Stimulated activated naive CD8-positive, alpha-beta T cell treated with anti-CD3 and anti-CD28 coated beads, Interleukin-15, Interleukin-2, amounts not matched to agents 100 ng/mL and 50 ng/mL, for 24 hours (primary cell): ENCODE results near the gene MARCHF10.
"Not testable (repeated sequence)": the region's sequence is repeated elsewhere in the genome, so short reads cannot be mapped to it uniquely, and the experiment has no call there.

ENCODE experiments used
- H3K27ac Mint-ChIP-seq: one replicate; pipeline ENCODE4 v1.8.0; 2021; ENCODE audit warnings: mild to moderate bottlenecking, mixed read lengths
- H3K27me3 Mint-ChIP-seq: one replicate; pipeline ENCODE4 v1.8.0; 2021; ENCODE audit warnings: mixed read lengths
- H3K36me3 Mint-ChIP-seq: one replicate; pipeline ENCODE4 v1.8.0; 2021; ENCODE audit warnings: low read depth, mixed read lengths
- H3K4me1 Mint-ChIP-seq: one replicate; pipeline ENCODE4 v1.8.0; 2021; ENCODE audit warnings: low read depth, mixed read lengths
- H3K4me3 Mint-ChIP-seq: one replicate; pipeline ENCODE4 v1.8.0; 2021; ENCODE audit warnings: mild to moderate bottlenecking, mixed read lengths
- H3K9me3 Mint-ChIP-seq: one replicate; pipeline ENCODE4 v1.8.0; 2021; ENCODE audit warnings: mixed read lengths

Gene MARCHF10

GRCh38 chr17:62807812-62808575 lies at the start of gene MARCHF10:
TSS of gene MARCHF10 (minus strand) at chr17:62808314. CDS start at chr17:62801735, 6,579 bp downstream.
- Mint-ChIP-seq H3K36me3 (no peaks in the 10 kb centered on the region), H3K4me3 (no peak within 1 kb of the TSS), H3K9me3 (no peaks in the 10 kb centered on the region), H3K27me3 (peaks cover 34% of the 10 kb centered on the region), H3K4me1 (peaks cover 8% of the 10 kb centered on the region), H3K27ac (no peak within 1 kb of the TSS)

- Mint-ChIP-seq H3K9me3 (no peaks in the 10 kb centered on the region), H3K4me1 (no peaks in the 10 kb centered on the region), H3K4me3 (no peak overlapping the region), H3K36me3 (no peaks in the 10 kb centered on the region), H3K27me3 (peaks cover 15% of the 10 kb centered on the region), H3K27ac (no peak overlapping the region)
Measured at GRCh38 chr17:62857526-62857925, 49.4 kb upstream of the MARCHF10 start.

GRCh38 chr17:62856594-62856993 lies 48.5 kb upstream of the MARCHF10 start:
- H3K36me3 Mint-ChIP-seq = no peaks in the 10 kb centered on the region
- no peaks in the 10 kb centered on the region for H3K9me3 Mint-ChIP-seq

GRCh38 chr17:62855156-62855555 lies 47.0 kb upstream of the MARCHF10 start:
- no peaks in the 10 kb centered on the region for H3K4me1 Mint-ChIP-seq
- H3K36me3 Mint-ChIP-seq = no peaks in the 10 kb centered on the region
- peaks cover 19% of the 10 kb centered on the region for H3K27me3 Mint-ChIP-seq
- no peaks in the 10 kb centered on the region for H3K9me3 Mint-ChIP-seq
- no peak overlapping the region for H3K27ac Mint-ChIP-seq
- H3K4me3 Mint-ChIP-seq = no peak overlapping the region

More at GRCh38 chr17:62856594-62856993, 48.5 kb upstream of the MARCHF10 start:
- H3K4me3 Mint-ChIP-seq = no peak overlapping the region
- no peaks in the 10 kb centered on the region for H3K4me1 Mint-ChIP-seq
- H3K27me3 Mint-ChIP-seq = peaks cover 15% of the 10 kb centered on the region
- H3K27ac Mint-ChIP-seq = no peak overlapping the region

GRCh38 chr17:62854098-62854680 lies 46.1 kb upstream of the MARCHF10 start:
- no peak overlapping the region for H3K27ac Mint-ChIP-seq
- H3K4me3 Mint-ChIP-seq = no peak overlapping the region
- no peaks in the 10 kb centered on the region for H3K9me3 Mint-ChIP-seq
- no peaks in the 10 kb centered on the region for H3K36me3 Mint-ChIP-seq
- peaks cover 19% of the 10 kb centered on the region for H3K27me3 Mint-ChIP-seq
- H3K4me1 Mint-ChIP-seq = no peaks in the 10 kb centered on the region

- no peaks in the 10 kb centered on the region for H3K9me3 Mint-ChIP-seq
- no peaks in the 10 kb centered on the region for H3K4me1 Mint-ChIP-seq
- H3K27ac Mint-ChIP-seq = no peak overlapping the region
- H3K36me3 Mint-ChIP-seq = no peaks in the 10 kb centered on the region
- peaks cover 24% of the 10 kb centered on the region for H3K27me3 Mint-ChIP-seq
- H3K4me3 Mint-ChIP-seq = no peak overlapping the region
Measured at GRCh38 chr17:62852195-62852594, 44.1 kb upstream of the MARCHF10 start.

- peaks cover 10% of the 10 kb centered on the region for H3K27me3 Mint-ChIP-seq
- H3K4me1 Mint-ChIP-seq, H3K36me3 Mint-ChIP-seq, H3K27ac Mint-ChIP-seq, H3K9me3 Mint-ChIP-seq, H3K4me3 Mint-ChIP-seq: not testable (repeated sequence)
Measured at GRCh38 chr17:62849591-62850415, 41.7 kb upstream of the MARCHF10 start.

- Mint-ChIP-seq H3K9me3 (no peaks in the 10 kb centered on the region), H3K27ac (no peak overlapping the region), H3K4me3 (no peak overlapping the region), H3K36me3 (no peaks in the 10 kb centered on the region), H3K27me3 (peaks cover 9% of the 10 kb centered on the region), H3K4me1 (no peaks in the 10 kb centered on the region)
Measured at GRCh38 chr17:62848334-62848733, 40.2 kb upstream of the MARCHF10 start.

GRCh38 chr17:62847426-62847825 lies 39.3 kb upstream of the MARCHF10 start:
- H3K4me3 Mint-ChIP-seq = no peak overlapping the region

GRCh38 chr17:62840871-62841270 lies 32.8 kb upstream of the MARCHF10 start:
- H3K27ac Mint-ChIP-seq = no peak overlapping the region
- H3K4me3 Mint-ChIP-seq = no peak overlapping the region
- no peaks in the 10 kb centered on the region for H3K36me3 Mint-ChIP-seq
- peaks cover 9% of the 10 kb centered on the region for H3K9me3 Mint-ChIP-seq
- H3K27me3 Mint-ChIP-seq = peaks cover 26% of the 10 kb centered on the region
- H3K4me1 Mint-ChIP-seq = no peaks in the 10 kb centered on the region

More at GRCh38 chr17:62847426-62847825, 39.3 kb upstream of the MARCHF10 start:
- Mint-ChIP-seq H3K4me1 (no peaks in the 10 kb centered on the region), H3K27ac (no peak overlapping the region), H3K9me3 (no peaks in the 10 kb centered on the region), H3K27me3 (peaks cover 11% of the 10 kb centered on the region), H3K36me3 (no peaks in the 10 kb centered on the region)

GRCh38 chr17:62833816-62834215 lies 25.7 kb upstream of the MARCHF10 start:
- H3K27ac Mint-ChIP-seq, H3K4me3 Mint-ChIP-seq, H3K4me1 Mint-ChIP-seq, H3K9me3 Mint-ChIP-seq, H3K36me3 Mint-ChIP-seq, H3K27me3 Mint-ChIP-seq: not testable (repeated sequence)

- Mint-ChIP-seq H3K4me1 (no peaks in the 10 kb centered on the region), H3K36me3 (no peaks in the 10 kb centered on the region), H3K9me3 (peaks cover 9% of the 10 kb centered on the region), H3K27me3 (no peaks in the 10 kb centered on the region), H3K27ac (no peak overlapping the region), H3K4me3 (no peak overlapping the region)
Measured at GRCh38 chr17:62832405-62832804, 24.3 kb upstream of the MARCHF10 start.

GRCh38 chr17:62831066-62831465 lies 23.0 kb upstream of the MARCHF10 start:
- not testable (repeated sequence) for H3K4me1 Mint-ChIP-seq, H3K4me3 Mint-ChIP-seq, H3K27me3 Mint-ChIP-seq, H3K27ac Mint-ChIP-seq, H3K36me3 Mint-ChIP-seq, H3K9me3 Mint-ChIP-seq

- H3K27ac Mint-ChIP-seq = no peak overlapping the region
- no peaks in the 10 kb centered on the region for H3K27me3 Mint-ChIP-seq
- H3K4me3 Mint-ChIP-seq = no peak overlapping the region
- no peaks in the 10 kb centered on the region for H3K36me3 Mint-ChIP-seq
- no peaks in the 10 kb centered on the region for H3K9me3 Mint-ChIP-seq
- no peaks in the 10 kb centered on the region for H3K4me1 Mint-ChIP-seq
Measured at GRCh38 chr17:62827746-62828485, 19.8 kb upstream of the MARCHF10 start.
